GM21723 (cell line): ENCODE results near the gene BAD.
"Not testable (repeated sequence)": the region's sequence is repeated elsewhere in the genome, so short reads cannot be mapped to it uniquely, and the experiment has no call there.

ENCODE experiments used
- ATAC-seq: cut with Tn5 transposase; IDR thresholded peaks from one replicate; pipeline ENCODE4 v1.9.1; 2021; ENCODE audit warnings: mild to moderate bottlenecking, moderate library complexity; ENCODE audit not compliant: unreplicated experiment

The BAD gene

DNA sequence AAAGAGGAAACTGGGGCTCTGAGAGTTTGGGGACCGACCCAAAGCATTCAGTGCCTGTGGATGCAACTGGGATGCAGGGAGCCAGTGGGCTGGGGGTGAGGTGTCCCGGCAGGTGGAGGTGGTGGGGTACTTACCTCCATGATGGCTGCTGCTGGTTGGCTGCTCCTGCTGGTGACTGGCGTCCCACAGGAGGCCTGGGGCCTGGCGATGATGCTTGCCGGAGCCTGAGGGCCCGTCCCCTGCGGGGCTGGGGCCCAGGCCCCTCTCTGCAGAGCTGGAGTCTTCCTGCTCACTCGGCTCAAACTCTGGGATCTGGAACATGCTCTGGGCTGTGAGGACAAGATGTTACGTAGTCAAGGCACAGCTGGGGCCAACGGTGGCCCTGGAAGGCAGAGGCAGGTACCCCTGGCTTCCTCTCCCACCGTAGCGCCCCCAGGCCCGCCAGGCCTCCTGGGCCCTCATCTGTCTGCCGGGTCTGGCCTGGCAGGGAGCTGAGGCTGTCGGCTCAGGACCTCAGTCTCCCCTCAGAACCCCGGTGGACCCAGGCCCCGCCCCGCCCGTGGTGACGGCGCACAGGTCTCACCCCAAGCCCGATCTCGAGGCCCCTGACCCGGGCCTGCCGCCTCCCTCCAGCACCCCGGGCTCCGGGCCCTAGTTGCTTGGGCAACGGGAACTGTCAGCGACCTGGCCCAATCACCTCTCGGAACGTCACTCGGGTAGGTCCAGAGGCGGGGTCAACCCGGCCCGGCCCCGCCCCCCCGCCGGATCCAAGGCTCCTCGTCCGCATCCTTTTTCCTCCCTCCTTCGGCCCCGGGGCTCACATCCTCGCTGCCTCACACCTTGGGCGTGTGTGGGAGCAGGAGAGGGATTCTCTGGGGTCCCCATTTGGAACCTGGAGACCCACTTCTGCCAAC is at the start of gene BAD:
Gene BAD, minus strand, starts transcription at position 618 of the 914 bp plus-strand sequence. Its CDS starts 297 bp downstream, at position 321.
- ATAC-seq: peak; percentile 72

DNA sequence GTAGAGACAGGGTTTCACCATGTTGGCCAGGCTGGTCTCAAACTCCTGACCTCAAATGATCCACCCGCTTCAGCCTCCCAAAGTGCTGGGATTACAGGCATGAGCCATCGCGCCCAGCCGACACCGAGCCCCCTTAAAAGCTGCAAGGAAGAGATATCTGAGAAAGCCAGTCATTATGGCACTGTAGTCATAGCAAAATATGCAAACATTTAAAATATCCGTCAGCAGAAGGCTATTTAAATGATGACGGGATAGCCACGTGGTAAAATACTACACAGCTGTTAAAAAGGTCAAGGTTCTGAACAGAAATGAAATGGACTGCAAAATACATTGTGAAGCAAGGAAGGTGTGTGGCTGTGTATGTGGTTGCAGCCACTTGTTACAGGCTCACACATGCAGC is 49.1 kb upstream of the BAD start:
- ATAC-seq: no peak

DNA sequence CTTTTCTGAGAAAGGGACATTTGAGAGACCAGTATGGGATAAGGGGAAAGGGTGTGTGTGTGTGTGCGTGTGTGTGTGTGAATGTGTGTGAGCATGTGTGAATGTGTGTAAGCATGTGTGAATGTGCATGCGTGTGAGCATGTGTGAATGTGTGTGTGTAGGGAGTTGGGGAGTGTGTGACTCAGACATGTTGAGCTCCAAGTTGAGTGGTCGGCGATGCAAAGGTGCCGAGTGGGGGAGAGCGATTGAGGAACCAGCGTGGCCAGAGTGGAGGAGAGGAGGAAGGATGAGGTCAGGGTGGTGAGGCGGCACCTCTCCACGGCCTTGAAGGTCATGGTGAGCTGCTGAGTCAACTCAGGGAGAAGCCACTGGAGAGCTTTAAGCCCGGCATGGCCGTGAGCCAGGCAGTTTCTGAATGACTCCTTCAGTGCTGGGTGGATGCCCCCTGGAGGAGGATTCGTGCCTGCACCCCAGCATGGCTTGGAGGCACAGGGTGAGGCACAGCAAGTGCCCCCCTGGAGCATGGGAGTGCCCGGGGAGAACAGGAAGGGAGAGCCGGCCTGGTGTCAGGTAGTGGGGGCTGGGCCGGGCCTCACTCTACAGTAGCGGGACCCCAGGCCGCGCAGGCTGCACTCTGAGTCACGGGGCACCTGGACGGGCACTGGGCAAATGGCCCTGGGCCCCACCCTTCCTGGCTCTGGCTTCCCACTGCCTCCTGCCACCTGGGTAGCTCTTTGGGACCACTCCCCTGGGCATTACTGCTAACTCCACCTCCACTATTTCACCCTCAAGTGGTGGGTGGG is 47.3 kb upstream of the BAD start:
- ATAC-seq: peak; percentile 57

DNA sequence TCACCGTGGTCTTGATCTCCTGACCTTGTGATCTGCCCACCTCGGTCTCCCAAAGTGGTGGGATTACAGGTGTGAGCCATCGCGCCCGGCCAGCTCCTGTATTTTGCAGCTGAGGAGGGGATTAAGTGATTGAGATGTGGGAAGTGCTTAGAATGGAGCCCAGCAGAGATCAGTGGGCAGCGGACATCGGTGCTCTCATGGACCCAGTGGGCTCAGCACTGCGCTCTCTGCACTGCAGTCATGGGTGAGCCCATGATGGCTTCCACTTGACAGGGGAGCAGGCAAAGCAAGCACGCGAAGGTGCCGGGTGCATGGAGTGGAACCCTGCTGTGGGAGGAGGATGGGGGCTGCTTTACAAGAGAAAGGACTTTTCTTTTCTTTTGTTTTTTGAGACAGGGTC is 46.4 kb upstream of the BAD start:
- no peak for ATAC-seq

DNA sequence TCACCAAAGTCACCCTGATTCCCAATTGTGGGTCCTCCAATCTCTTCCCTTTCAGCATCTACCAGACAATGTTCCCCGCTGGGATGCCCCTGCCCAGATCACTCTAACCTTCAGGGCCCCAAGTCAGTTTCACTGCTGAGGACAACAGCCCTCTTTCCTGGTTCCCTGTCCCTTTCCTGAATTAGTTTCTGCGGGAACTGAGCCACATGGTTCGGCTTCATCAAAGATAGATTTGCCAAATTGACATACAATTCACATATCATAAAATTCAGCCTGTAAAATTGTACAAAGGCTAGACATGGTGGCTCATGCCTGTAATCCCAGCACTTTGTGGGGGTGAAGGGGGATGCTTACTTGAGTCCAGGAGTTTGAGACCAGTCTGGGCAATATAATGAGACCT is 43.5 kb upstream of the BAD start:
- no peak for ATAC-seq

DNA sequence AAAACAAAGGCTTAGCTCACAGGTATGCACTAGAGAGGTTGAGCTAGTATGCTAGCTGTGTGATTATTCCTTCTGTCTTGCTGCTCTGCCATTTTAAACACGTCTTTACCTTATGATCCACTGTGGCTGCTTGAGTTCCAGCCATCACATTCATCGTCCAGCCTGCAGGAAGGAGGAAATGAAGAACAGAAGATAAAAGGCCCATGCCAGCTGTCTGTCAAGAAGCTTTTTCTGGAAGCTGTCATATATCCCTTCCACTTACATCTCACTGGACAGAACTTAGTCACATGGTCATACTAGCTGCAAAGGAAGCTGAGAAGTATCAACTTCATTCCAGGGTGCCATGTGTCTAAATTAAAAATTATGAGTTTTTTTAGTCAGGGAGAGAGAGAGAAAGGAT is 42.9 kb upstream of the BAD start:
- ATAC-seq: no peak

DNA sequence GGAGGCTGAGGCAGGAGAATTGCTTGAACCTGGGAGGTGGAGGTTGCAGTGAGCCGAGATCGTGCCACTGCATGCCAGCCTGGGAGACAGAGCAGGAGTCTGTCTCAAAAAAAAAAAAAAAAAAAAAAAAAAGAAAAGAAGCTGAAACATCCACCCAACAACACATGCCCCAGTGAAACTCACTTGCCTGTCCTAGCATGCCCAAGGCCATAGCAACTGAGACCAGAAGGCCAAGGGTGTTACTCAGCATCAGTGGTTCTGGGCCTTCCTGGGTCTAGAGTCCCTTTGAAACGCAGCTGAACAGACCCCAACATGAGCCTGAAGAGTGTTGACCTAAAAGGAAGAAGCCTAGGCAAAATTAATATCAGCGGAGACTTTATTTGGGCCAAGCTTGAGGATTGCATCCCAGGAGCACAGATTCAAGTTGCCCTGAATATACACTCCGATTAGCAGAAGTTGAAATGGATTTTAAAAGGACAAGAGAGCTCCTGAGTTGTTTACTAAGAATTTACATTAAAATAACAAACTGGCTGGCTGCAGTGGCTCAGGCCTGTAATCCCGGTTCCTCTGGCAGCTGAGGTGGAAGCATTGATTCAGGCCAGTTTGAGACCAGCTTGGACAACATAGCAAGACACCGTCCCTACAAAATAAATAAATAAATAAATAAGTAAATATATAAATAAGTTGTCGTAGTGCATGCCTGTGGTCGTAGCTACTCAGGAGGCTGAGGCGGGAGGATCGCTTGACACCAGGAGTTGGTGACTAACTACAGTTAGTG is 40.4 kb upstream of the BAD start:
- ATAC-seq: no peak

DNA sequence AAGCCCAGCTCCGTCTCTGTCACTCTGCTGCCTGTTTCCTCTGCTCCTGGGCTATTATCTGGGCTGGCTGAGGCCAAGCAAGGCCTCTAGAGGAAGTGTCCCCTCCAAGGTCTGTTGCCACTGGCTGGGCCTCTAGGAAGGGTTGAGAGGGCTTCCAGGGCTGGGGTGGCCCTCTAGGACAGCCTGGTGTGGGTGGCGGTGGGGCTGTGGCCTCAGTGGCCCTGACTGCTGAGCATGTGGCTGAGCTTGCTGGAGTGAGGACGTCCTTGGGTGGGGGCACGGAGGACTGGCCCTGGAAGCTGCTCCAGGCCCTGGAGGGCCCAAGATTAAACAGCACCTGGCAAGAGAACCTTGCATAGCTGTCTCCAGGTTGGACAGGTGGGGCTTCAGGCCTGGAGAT is 39.5 kb upstream of the BAD start:
- not testable (repeated sequence) for ATAC-seq

DNA sequence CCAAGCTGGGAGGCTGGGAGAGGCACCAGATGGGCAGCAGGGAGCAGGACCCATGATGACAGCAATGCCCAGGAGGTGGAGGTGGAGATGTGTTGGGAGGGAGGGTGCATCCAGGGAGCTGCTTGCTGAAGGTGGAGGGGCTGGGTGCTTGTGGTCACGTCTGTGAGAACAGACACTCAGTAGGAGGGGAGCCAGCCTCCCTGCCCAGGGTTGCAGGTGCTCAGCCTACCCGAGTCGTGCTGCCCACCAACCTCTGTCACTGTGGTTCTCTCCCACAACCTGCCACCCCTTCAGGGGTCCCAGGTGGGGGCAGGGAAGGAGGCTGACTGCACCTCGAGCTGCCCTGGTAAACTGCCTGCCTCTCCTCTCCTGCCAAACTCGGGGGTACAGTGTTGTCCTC is 38.9 kb upstream of the BAD start:
- no peak for ATAC-seq

DNA sequence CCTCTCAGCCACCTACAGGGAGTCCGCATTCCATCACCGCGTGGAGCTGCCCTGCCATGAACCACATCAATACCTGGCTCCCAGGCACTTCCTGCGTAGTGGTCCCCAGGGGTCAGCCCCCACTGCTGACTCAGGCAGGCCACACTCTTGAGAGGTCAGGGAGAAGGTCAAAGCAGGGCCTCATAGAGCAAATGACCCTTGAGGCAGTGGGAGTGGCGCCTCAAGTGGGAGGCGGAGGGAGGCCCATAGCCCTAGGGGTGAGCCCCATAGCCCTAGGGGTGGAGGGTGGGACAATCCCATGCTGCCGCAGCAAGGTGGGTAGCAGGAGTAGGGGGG is 38.4 kb upstream of the BAD start:
- no peak for ATAC-seq

DNA sequence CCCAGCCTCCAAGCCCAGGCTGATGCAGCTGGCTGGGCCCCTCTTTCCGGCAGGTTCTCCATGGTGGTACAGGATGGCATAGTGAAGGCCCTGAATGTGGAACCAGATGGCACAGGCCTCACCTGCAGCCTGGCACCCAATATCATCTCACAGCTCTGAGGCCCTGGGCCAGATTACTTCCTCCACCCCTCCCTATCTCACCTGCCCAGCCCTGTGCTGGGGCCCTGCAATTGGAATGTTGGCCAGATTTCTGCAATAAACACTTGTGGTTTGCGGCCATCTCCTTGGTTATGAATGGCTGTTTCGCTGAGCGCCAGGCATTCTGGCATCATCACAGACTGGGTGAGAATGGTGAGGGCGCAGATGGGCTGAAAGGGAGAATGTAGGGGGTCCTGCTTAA is 37.1 kb upstream of the BAD start:
- no peak for ATAC-seq

DNA sequence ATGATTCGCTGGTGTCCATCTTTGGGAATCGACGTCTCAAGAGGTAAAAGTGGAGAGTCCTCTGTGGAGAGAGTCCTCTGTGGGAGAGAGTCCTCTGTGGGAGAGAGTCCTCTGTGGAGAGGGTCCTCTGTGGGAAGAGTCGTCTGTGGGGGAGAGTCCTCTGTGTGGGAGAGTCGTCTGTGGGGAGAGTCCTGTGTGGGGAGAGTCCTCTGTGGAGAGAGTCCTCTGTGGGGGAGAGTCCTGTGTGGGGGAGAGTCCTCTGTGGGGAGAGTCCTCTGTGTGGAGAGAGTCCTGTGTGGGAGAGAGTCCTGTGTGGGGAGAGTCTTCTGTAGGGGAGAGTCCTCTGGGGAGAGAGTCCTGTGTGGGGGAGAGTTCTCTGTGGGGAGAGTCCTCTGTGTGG is 36.6 kb upstream of the BAD start:
- no peak for ATAC-seq

DNA sequence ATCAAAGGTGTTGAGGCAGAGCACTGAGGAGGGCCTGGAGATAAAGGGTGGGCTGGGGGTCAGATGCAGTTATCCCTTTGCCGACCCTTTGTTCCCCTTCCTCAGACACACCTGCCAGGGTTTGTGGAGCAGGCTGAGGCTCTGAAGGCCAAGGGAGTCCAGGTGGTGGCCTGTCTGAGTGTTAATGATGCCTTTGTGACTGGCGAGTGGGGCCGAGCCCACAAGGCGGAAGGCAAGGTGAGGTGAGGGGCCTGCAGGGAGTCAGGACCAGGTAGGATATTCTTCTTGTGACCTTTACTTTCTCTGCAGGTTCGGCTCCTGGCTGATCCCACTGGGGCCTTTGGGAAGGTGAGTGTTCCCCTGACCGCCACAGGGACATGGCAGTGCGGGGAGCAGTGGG is 36.1 kb upstream of the BAD start:
- ATAC-seq: no peak

DNA sequence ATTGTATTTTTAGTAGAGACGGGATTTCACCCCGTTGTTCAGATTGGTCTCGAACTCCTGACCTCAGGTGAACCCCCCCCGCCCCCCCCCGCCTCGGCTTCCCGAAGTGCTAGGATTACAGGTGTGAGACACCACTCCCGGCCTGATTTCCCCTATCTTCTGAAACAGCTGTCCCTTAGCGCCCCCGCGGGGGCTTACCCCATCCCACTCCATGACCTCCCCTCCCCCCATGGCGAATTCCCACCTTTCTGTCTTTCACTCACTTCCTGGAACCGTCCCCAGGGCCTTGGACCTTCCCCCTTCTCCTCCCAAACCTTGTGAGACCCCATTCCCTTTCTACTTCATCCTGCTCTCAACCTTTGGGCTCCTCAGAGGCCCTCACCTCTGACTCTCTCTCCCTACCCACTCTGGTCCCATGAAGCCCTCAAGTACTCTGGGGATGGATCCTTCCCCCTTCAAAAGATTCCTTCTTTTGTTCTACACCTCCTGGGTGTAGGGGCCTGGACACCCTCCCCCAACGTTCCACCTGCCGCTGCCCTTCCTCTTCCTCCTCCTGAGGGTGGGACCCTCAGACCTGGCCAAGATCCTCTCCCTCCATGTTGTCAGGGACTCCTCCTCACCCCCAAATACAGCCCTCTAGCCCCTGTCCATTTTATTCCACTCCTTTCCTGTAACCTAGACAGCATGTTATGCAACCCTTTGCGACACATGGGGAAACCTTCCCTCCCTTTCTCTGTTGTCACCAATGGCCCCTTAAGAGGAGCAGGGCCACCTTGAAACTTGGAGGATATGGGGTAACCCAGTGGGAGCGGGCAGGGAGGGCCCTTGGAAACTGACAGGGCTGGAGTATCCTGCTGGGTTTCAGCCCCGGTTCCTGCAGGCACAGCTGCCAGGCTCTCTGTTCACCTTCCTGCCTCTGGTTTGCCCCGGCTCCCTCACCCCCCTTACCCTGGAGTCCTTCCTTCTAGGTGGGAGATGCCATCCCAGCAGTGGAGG is 34.6 kb upstream of the BAD start:
- ATAC-seq: no peak

DNA sequence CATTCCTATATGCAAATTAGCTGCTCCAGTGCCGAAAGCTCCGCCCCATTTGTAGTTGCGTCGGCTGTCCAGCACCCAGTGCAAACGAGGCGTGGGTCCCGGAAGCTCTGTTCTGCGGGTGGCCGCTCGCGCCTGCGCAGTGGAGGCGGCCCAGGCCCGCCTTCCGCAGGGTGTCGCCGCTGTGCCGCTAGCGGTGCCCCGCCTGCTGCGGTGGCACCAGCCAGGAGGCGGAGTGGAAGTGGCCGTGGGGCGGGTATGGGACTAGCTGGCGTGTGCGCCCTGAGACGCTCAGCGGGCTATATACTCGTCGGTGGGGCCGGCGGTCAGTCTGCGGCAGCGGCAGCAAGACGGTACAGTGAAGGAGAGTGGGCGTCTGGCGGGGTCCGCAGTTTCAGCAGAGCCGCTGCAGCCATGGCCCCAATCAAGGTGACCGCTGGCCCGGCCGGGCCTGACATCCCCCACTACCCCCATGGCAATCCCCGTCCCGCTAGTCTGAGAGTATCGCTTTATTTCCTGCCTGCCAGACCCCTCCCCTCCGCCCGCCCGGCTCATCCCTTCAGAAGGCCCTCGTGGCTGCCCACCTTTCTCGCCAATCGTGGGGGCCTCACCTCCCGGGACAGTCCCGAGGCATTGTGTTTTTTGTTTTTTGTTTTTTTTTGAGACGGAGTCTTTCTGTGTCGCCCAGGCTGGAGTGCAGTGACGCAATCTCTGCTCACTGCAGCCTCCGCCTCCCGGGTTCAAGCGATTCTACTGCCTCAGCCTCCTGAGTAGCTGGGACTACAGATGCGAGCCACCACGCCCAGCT is 33.7 kb upstream of the BAD start, which contains the start of gene PRDX5:
Gene PRDX5, plus strand, starts transcription at position 161 of the 805 bp plus-strand sequence. Its CDS starts 95 bp downstream, at position 256.
- peak; percentile 65 for ATAC-seq

DNA sequence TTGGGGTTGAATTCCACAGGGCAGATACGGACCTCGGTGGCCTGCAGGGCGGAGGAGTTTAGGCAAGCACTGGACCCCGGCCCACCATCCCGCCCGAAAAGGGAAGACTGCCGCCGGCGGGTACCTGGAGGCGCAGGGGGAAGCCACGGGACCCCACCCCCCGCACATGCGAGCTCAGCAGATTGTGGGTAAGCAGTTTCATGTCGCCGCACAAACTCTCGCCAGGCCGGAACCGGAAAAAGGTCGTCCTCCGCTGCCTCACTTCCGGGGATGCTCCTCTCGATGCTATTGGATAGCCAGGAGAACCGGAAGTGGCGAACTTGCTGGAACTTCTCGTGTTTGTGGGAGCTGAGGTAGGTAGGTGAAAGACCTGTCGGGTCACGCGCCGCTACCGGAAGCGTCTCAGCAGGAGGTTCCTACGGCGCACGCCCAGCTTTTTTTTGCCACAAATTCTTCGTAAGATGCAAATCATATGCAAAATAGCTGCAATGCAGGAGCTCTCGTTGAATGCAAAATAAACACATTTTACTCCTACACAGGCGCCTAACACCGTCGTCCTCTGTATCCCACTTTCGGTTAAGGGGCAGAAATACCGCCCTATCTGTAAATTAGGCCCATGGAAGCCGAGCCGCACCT is 33.0 kb upstream of the BAD start, which contains the start of gene TRMT112:
Gene TRMT112, minus strand, starts transcription at position 235 of the 636 bp plus-strand sequence. Its CDS starts 33 bp downstream, at position 202.
- ATAC-seq: peak; percentile 57

DNA sequence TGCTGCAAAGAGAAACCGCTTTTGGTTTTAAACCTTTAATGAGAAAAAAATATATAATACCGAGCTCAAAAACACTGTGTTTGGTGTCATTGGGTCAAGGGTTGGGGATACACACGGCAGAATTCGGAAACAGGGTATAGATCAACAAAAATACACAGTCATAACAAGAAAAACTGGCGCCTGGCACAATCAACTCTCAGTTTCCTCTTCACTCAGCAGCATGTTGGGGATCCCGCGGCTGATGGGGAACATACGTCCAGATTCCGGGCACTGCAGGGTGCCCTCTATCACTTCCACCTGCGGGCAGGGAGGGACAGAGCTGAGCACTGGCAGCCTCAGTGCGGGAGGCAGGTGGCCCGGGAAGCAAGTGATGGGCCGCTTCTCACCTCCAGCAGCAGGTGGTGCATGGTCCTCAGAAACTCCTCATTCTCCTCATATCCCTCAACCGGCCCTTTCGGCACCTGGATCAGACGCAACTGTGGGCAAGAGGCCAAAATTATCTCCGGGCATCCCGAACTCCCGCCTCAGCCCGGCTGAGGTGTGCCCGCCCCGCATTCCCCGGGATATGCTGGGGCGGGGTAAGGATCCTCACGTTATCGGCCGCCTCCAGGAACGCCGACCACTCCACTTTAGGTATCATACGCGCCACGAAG is 32.3 kb upstream of the BAD start:
- peak; percentile 3 for ATAC-seq
